B cell (primary cell): ENCODE data around the gene GASK1A. TPM values are rescaled to one million over a fixed set of nuclear protein-coding genes. Genes with fewer than 3 reads are reported as not detected.

Experiments used
- ATAC-seq: fragments of 200-7000 bp; cut with Tn5 transposase; one replicate; pipeline ENCODE4 v1.10.0; 2021; ENCODE audit warnings: low read depth, mild to moderate bottlenecking, moderate number of reproducible peaks, moderate library complexity
- CTCF ChIA-PET: fragments of 350-600 bp; sonication (Branson Sonifier 250); formaldehyde crosslinking; loops from one replicate; lab custom pipeline; 2021; ENCODE audit warnings: antibody characterized with exemption, inconsistent platforms; lab: Charles Lee
- POLR2A ChIA-PET: fragments of 350-600 bp; sonication (Branson Sonifier 250); formaldehyde crosslinking; loops from one replicate; lab custom pipeline; 2021; ENCODE audit warnings: antibody characterized with exemption; lab: Charles Lee
- DNase-seq: peaks from one replicate; pipeline ENCODE4 v3.0.0; 2013
- H2AFZ ChIP-seq: 2 replicates; pipeline ENCODE4 v1.6.1; 2012; ENCODE audit warnings: mild to moderate bottlenecking, low read depth, low read length; ENCODE audit not compliant: insufficient read depth, poor library complexity, severe bottlenecking
- H3K27ac ChIP-seq, 2 donors: 1 replicate in 1 of 2; 2 replicates in 1 of 2; pipeline ENCODE4 v1.5.1; 2012 to 2013; ENCODE audit warnings: low read length in 2 of 2, mild to moderate bottlenecking in 2 of 2, moderate library complexity in 1 of 2
- H3K27me3 ChIP-seq, 4 experiments: fragments of 200-600 bp in 1 of 4; sonication (generic) in 1 of 4; replicated peaks in 1 of 4; 1 replicate in 2 of 4; 2 replicates in 2 of 4; pipeline versions ENCODE4 v1.6.1 to v1.7.0; 2013 to 2016; ENCODE audit warnings: low read length in 3 of 4, mild to moderate bottlenecking in 2 of 4, mixed read lengths in 1 of 4, moderate library complexity in 1 of 4; ENCODE audit not compliant: insufficient read depth in 4 of 4, control insufficient read depth in 3 of 4; ENCODE audit errors: control extremely low read depth in 1 of 4
- H3K36me3 ChIP-seq, 2 experiments: replicated peaks in 1 of 2; 1 replicate in 1 of 2; 2 replicates in 1 of 2; pipeline versions ENCODE4 v1.6.1 to v1.7.1; 2013; ENCODE audit warnings: low read length in 1 of 2; ENCODE audit not compliant: insufficient read depth in 2 of 2, control insufficient read depth in 1 of 2; ENCODE audit errors: control extremely low read depth in 1 of 2, extremely low read depth in 1 of 2
- H3K4me1 ChIP-seq, 2 donors: fragments of 200-600 bp in 1 of 2; sonication (generic) in 1 of 2; 1 replicate in 1 of 2; 2 replicates in 1 of 2; pipeline versions ENCODE4 v1.5.1 to v1.6.1; 2013 to 2017; ENCODE audit warnings: low read length in 2 of 2; ENCODE audit not compliant: control insufficient read depth in 2 of 2, insufficient read depth in 2 of 2
- H3K4me2 ChIP-seq: replicated peaks from 2 replicates; pipeline ENCODE3; 2012; ENCODE audit warnings: mild to moderate bottlenecking, low read depth, low read length; ENCODE audit not compliant: poor library complexity, severe bottlenecking
- H3K4me3 ChIP-seq, 5 experiments: fragments of 200-600 bp in 1 of 5; sonication (generic) in 1 of 5; 1 replicate in 3 of 5; 2 replicates in 2 of 5; pipeline versions ENCODE4 v1.5.1 to v1.7.0; 2011 to 2016; ENCODE audit warnings: low read length in 4 of 5, mild to moderate bottlenecking in 4 of 5, low read depth in 2 of 5, control low read depth in 1 of 5, moderate library complexity in 1 of 5; ENCODE audit not compliant: insufficient read depth in 1 of 5; ENCODE audit errors: control extremely low read depth in 1 of 5, extremely low read depth in 1 of 5
- H3K79me2 ChIP-seq: fragments of 200-600 bp; sonication (generic); one replicate; pipeline ENCODE4 v1.6.0; 2016; ENCODE audit warnings: low read length; ENCODE audit not compliant: control insufficient read depth, insufficient read depth
- H3K9ac ChIP-seq: fragments of 200-600 bp; sonication (generic); 2 replicates; pipeline ENCODE4 v1.6.1; 2017; ENCODE audit warnings: mild to moderate bottlenecking, low read length, moderate library complexity
- H3K9me3 ChIP-seq, 3 donors: one replicate each; pipeline versions ENCODE4 v1.6.1 to v1.7.1; 2013; ENCODE audit warnings: low read length in 2 of 3; ENCODE audit not compliant: control insufficient read depth in 2 of 3, insufficient read depth in 1 of 3; ENCODE audit errors: control extremely low read depth in 1 of 3
- H4K20me1 ChIP-seq: 2 replicates; pipeline ENCODE4 v1.6.0; 2012; ENCODE audit warnings: mild to moderate bottlenecking, low read length; ENCODE audit not compliant: insufficient read depth, control insufficient read depth, poor library complexity, severe bottlenecking
- H3K27ac Mint-ChIP-seq: one replicate; pipeline ENCODE4 v1.8.0; 2021; ENCODE audit warnings: mixed read lengths
- H3K27me3 Mint-ChIP-seq: one replicate; pipeline ENCODE4 v1.8.0; 2021; ENCODE audit warnings: mixed read lengths
- H3K4me1 Mint-ChIP-seq: one replicate; pipeline ENCODE4 v1.8.0; 2021; ENCODE audit warnings: mixed read lengths
- H3K4me3 Mint-ChIP-seq: one replicate; pipeline ENCODE4 v1.8.0; 2021; ENCODE audit warnings: mixed read lengths
- H3K9me3 Mint-ChIP-seq: one replicate; pipeline ENCODE4 v1.8.0; 2022; ENCODE audit warnings: mixed read lengths; ENCODE audit not compliant: insufficient read depth
- CTCF ChIP-seq: fragments of 200-600 bp; IDR thresholded peaks from one replicate; pipeline ENCODE4 v1.8.0; 2022; ENCODE audit warnings: antibody characterized with exemption, mild to moderate bottlenecking
- EZH2 ChIP-seq: IDR thresholded peaks from 2 replicates; pipeline ENCODE4 v1.6.1; 2012; ENCODE audit warnings: borderline replicate concordance, low read depth, mild to moderate bottlenecking, moderate library complexity, low read length; ENCODE audit not compliant: insufficient read depth, poor library complexity, severe bottlenecking
- WGBS: methylation state at CpG from one replicate; pipeline ENCODE4 v1.1.5; 2013; ENCODE audit warnings: missing lambda C conversion rate; ENCODE audit not compliant: insufficient coverage; 5-methylcytosine and 5-hydroxymethylcytosine counted together
- intact Hi-C: fragments of 100-400 bp; cut with micrococcal nuclease; formaldehyde crosslinking; loops from one replicate; pipeline ENCODE4 v1.10.0; 2022
- polyA plus RNA-seq: library from polyadenylated mRNA; depleted of rRNA; stranded (reverse); fragments of >200 nt; gene quantifications from 2 replicates; pipeline ENCODE4 v1.2.3, GENCODE V29; 2012
- total RNA-seq, 2 donors: library from RNA; stranded (reverse); fragments of 120-200 nt in 1 of 2; gene quantifications; 1 replicate in 1 of 2; 2 replicates in 1 of 2; pipeline versions ENCODE4 v1.2.3 to v1.2.4, GENCODE V29; 2013 to 2022

GASK1A gene
- total and polyA plus RNA-seq, 2 donors (not counting 1 experiment from before 2014, with no cell fraction given): not detected

- Histone ChIP-seq H3K27ac (no peak overlapping the region), H3K9me3 (no peaks in the 10 kb centered on the region), H3K4me3 (no peak overlapping the region), H3K9ac (no peak overlapping the region), H3K79me2 (no peaks in the 10 kb centered on the region), H4K20me1 (no peaks in the 10 kb centered on the region), H3K27me3 (no peaks in the 10 kb centered on the region), H2AFZ (no peak overlapping the region), H3K36me3 (no peaks in the 10 kb centered on the region), H3K4me2 (no peak overlapping the region), H3K4me1 (no peaks in the 10 kb centered on the region)
- ChIA-PET POLR2A (no interaction called here), CTCF (no interaction called here)
- no peak overlapping the region for H3K4me3 Mint-ChIP-seq
- ATAC-seq (no peak), DNase-seq (no peak)
- H3K4me1 Mint-ChIP-seq: no peaks in the 10 kb centered on the region
- no peaks in the 10 kb centered on the region for H3K9me3 Mint-ChIP-seq
- peaks cover 6% of the 10 kb centered on the region for H3K27me3 Mint-ChIP-seq
- TF ChIP-seq EZH2: no peak
- no peak for TF ChIP-seq CTCF
- intact Hi-C loops: no loop called here
- H3K27ac Mint-ChIP-seq: no peak overlapping the region
- 93% methylated on average over 4 of the region's 5 CpGs for WGBS
These were observed 83.0 kb downstream of the GASK1A start for GRCh38 chr3:43062040-43062563.

- no peak for ATAC-seq
- ChIA-PET CTCF (no interaction called here), POLR2A (no interaction called here)
- H3K4me1 ChIP-seq: no peaks in the 10 kb centered on the region
- H2AFZ ChIP-seq: no peak overlapping the region
- no peaks in the 10 kb centered on the region for H3K9me3 ChIP-seq
- H3K4me2 ChIP-seq: no peak overlapping the region
- H3K27me3 ChIP-seq: no peaks in the 10 kb centered on the region
- 84% methylated on average over 7 of the region's 8 CpGs for WGBS
- no peaks in the 10 kb centered on the region for H4K20me1 ChIP-seq
- no peak overlapping the region for H3K9ac ChIP-seq
- Mint-ChIP-seq H3K4me1 (no peaks in the 10 kb centered on the region), H3K27me3 (peaks cover 6% of the 10 kb centered on the region), H3K4me3 (no peak overlapping the region), H3K9me3 (no peaks in the 10 kb centered on the region), H3K27ac (no peak overlapping the region)
- TF ChIP-seq EZH2: no peak
- no peak for TF ChIP-seq CTCF
- intact Hi-C loops: no loop called here
- DNase-seq: no peak
- H3K4me3 ChIP-seq: no peak overlapping the region
- H3K27ac ChIP-seq: no peak overlapping the region
- no peaks in the 10 kb centered on the region for H3K36me3 ChIP-seq
- no peaks in the 10 kb centered on the region for H3K79me2 ChIP-seq
These were observed 83.5 kb downstream of the GASK1A start for GRCh38 chr3:43062564-43063040.
